ENCODE results near the gene SLC1A4.

SLC1A4 gene

DNA sequence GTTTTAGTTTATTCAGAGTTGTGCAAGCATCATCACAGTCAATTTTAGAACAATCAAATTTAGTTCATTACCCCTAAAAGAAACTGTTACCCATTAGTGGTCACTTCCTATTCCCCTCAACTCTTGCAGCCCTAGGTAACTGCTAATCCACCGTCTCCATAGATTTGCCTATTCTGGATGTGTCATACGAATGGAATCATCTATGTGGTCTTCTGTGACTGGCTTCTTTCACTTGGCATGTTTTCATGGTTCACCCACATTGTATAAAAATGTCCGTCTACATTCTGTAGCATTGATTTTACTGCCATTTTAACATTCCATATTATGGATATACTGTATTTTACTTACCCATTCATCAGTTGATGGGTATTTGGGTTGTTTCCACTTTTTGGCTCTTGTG, 61.7 kb downstream of the SLC1A4 start:
- Histone ChIP-seq H3K18ac (ENCODE audit: low read length) (no peak overlapping the region), H3K4me2 (ENCODE audit: insufficient read depth, low read length, poor library complexity, severe bottlenecking) (no peak overlapping the region), H2BK12ac (ENCODE audit: low read length) (no peak overlapping the region), H2AK5ac (ENCODE audit: low read depth, low read length) (no peak overlapping the region), H2AFZ (ENCODE audit: low read length) (no peak overlapping the region), H3K79me1 (ENCODE audit: low read depth, low read length) (no peaks in the 10 kb centered on the region), H3K23ac (ENCODE audit: low read depth, low read length, poor library complexity) (no peak overlapping the region), H3K27ac (replicated peaks; ENCODE audit: low read length) (no peak overlapping the region), H3K27me3 (ENCODE audit: control insufficient read depth in 3 of 3, insufficient read depth in 3 of 3, low read depth in 1 of 3, low read length in 3 of 3) (no peaks in the 10 kb centered on the region), H3K36me3 (replicated peaks in 1 of 2; ENCODE audit: control insufficient read depth in 2 of 2, insufficient read depth in 2 of 2, low read length in 2 of 2) (peaks cover 0 to 2% of the 10 kb centered on the region in 2 donors), H3K4me1 (ENCODE audit: control insufficient read depth in 2 of 2, insufficient read depth in 1 of 2, low read depth in 1 of 2, low read length in 2 of 2) (peaks cover 2% of the 10 kb centered on the region in 2 donors), H4K8ac (ENCODE audit: low read depth, low read length) (no peak overlapping the region), H2BK15ac (ENCODE audit: low read length) (no peak overlapping the region), H4K91ac (ENCODE audit: low read depth, low read length, poor library complexity) (no peak overlapping the region), H3K9ac (ENCODE audit: low read depth, low read length, poor library complexity) (no peak overlapping the region), H3K4me3 (ENCODE audit: low read length in 2 of 2) (no peak overlapping the region), H3K9me3 (replicated peaks in 1 of 2; ENCODE audit: control insufficient read depth in 2 of 2, insufficient read depth in 1 of 2, low read depth in 1 of 2, low read length in 2 of 2) (peaks cover 5 to 12% of the 10 kb centered on the region in 2 donors), H2BK120ac (ENCODE audit: low read depth, low read length) (no peak overlapping the region), H3K4ac (ENCODE audit: low read length) (no peak overlapping the region), H3K14ac (ENCODE audit: low read length) (no peak overlapping the region), H2BK5ac (ENCODE audit: low read length) (no peak overlapping the region)
- WGBS, 2 donors (ENCODE audit: extremely low coverage in 2 of 2, insufficient read length in 2 of 2, insufficient replicate concordance in 1 of 2): no CpG with 5 or more reads among the region's 3 CpGs
- no peak for DNase-seq (ENCODE audit: low spot score)

DNA sequence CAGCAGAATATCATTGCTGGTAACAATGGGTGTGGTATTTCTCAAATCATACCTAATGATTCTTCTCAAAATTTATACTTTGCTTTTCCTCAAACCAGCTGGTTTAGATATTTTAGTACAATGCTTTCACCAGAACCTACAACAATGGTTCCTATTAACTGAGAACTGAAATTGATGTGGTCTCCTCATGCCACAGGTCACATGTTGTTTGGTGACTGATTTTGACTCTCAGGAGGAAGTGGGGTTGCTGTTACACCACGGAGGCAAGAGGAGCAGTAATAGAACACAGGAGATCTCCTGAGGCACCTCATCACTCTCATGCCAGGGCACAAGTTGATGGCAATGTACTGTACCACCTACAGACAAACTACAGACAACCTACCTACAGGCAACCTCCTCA, 64.0 kb downstream of the SLC1A4 start:
- H3K4me1 ChIP-seq (ENCODE audit: control insufficient read depth in 2 of 2, insufficient read depth in 1 of 2, low read depth in 1 of 2, low read length in 2 of 2): peaks cover 2 to 8% of the 10 kb centered on the region in 2 donors
- H3K27ac ChIP-seq (replicated peaks; ENCODE audit: low read length): no peak overlapping the region
- no peak overlapping the region for H2BK12ac ChIP-seq (ENCODE audit: low read length)
- H2AK5ac ChIP-seq (ENCODE audit: low read depth, low read length): no peak overlapping the region
- no peak overlapping the region for H3K14ac ChIP-seq (ENCODE audit: low read length)
- no peak overlapping the region for H2AFZ ChIP-seq (ENCODE audit: low read length)
- H2BK5ac ChIP-seq (ENCODE audit: low read length): no peak overlapping the region
- no CpG with 5 or more reads among the region's 1 CpG for WGBS, 2 donors (ENCODE audit: extremely low coverage in 2 of 2, insufficient read length in 2 of 2, insufficient replicate concordance in 1 of 2)
- peaks cover 0 to 7% of the 10 kb centered on the region in 2 donors for H3K9me3 ChIP-seq (replicated peaks in 1 of 2; ENCODE audit: control insufficient read depth in 2 of 2, insufficient read depth in 1 of 2, low read depth in 1 of 2, low read length in 2 of 2)
- no peak overlapping the region for H3K4me3 ChIP-seq (ENCODE audit: low read length in 2 of 2)
- no peaks in the 10 kb centered on the region for H3K79me1 ChIP-seq (ENCODE audit: low read depth, low read length)
- H3K4me2 ChIP-seq (ENCODE audit: insufficient read depth, low read length, poor library complexity, severe bottlenecking): no peak overlapping the region
- H3K27me3 ChIP-seq (ENCODE audit: control insufficient read depth in 3 of 3, insufficient read depth in 3 of 3, low read depth in 1 of 3, low read length in 3 of 3): no peaks in the 10 kb centered on the region
- H2BK15ac ChIP-seq (ENCODE audit: low read length): no peak overlapping the region
- no peak overlapping the region for H4K91ac ChIP-seq (ENCODE audit: low read depth, low read length, poor library complexity)
- H2BK120ac ChIP-seq (ENCODE audit: low read depth, low read length): no peak overlapping the region
- peaks cover 0 to 4% of the 10 kb centered on the region in 2 donors for H3K36me3 ChIP-seq (replicated peaks in 1 of 2; ENCODE audit: control insufficient read depth in 2 of 2, insufficient read depth in 2 of 2, low read length in 2 of 2)
- DNase-seq (ENCODE audit: low spot score): no peak
- H4K8ac ChIP-seq (ENCODE audit: low read depth, low read length): no peak overlapping the region
- H3K9ac ChIP-seq (ENCODE audit: low read depth, low read length, poor library complexity): no peak overlapping the region
- H3K23ac ChIP-seq (ENCODE audit: low read depth, low read length, poor library complexity): no peak overlapping the region
- no peak overlapping the region for H3K4ac ChIP-seq (ENCODE audit: low read length)
- H3K18ac ChIP-seq (ENCODE audit: low read length): no peak overlapping the region

DNA sequence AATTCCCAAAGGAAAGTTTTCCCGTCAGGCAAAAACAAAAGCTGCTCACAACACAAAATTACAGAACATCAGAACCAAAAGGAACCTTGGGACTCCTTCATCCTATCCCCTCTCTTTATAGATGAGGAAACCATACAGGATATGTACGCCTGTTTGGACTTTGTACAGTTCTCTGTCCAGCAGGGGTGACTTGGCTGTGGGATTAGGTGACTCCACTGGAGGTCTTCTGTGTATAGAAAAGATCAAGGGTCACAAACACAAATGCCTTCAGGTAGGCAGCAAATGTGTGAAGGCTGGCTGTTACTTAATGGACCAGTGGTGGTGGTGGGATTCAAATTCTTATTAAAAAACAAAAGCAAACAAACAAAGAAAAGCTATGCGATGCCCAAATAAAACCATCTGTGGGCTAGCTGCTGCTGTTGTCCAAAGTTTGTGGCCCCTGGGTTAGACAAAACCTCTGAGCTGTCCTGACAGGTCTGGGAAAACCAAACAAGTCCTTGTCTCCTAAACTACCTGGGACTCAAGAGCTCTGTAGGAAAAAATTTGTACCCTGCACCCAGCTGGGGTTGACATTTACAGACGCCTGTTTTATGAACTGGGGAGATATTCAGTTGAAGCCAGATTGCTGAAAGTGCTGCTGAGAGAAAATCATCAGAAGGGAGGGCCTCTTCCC, 65.7 kb downstream of the SLC1A4 start:
- no peak overlapping the region for H4K8ac ChIP-seq (ENCODE audit: low read depth, low read length)
- no peak overlapping the region for H3K4ac ChIP-seq (ENCODE audit: low read length)
- H3K27ac ChIP-seq (replicated peaks; ENCODE audit: low read length): no peak overlapping the region

DNA sequence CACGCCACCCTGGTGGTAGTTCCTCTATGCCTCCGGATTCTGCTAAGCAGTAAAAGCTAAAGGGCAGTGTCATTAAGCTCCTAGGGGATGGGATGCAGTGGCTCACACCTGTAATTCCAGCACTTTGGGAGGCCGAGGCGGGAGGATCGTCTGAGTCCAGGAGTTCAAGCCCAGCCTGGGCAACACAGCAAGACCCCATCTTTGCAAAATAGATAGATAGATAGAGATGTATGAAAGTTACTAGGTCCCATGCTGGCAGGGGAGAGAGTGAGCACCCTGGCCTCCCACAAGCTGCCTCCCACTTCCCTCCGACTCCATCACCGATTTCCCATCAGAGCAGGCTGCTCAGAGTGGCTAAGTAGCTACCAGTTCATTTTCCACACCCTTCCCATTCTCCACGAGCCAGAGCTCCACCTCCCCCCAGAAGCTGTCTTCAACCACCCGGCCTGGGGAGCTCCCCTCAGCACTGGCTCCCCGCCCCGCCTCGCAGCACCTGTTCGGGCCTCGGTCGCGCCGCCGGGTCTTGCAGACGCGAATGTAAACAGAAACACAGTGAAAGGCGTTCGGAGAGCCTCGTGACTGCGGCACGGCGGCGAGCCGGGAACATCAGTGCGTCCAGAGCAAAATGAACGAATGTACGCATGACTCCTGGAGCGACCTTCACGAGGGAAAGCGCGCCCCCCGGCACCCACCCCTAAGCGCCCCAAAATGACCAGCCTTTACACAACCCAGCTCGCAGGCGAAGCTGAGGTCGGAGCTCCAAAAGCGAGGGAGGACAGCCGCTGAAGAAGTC, 66.4 kb downstream of the SLC1A4 start:
- Histone ChIP-seq H3K79me1 (ENCODE audit: low read depth, low read length) (peaks cover 1% of the 10 kb centered on the region), H3K4ac (ENCODE audit: low read length) (no peak overlapping the region), H3K14ac (ENCODE audit: low read length) (no peak overlapping the region), H3K27me3 (ENCODE audit: control insufficient read depth in 3 of 3, insufficient read depth in 3 of 3, low read depth in 1 of 3, low read length in 3 of 3) (no peaks in the 10 kb centered on the region), H3K27ac (replicated peaks; ENCODE audit: low read length) (no peak overlapping the region), H3K4me2 (ENCODE audit: insufficient read depth, low read length, poor library complexity, severe bottlenecking) (peak overlapping the region; percentile 88), H2AFZ (ENCODE audit: low read length) (peak overlapping the region; percentile 95), H2BK5ac (ENCODE audit: low read length) (no peak overlapping the region), H3K4me1 (ENCODE audit: control insufficient read depth in 2 of 2, insufficient read depth in 1 of 2, low read depth in 1 of 2, low read length in 2 of 2) (peaks cover 2 to 8% of the 10 kb centered on the region in 2 donors), H4K8ac (ENCODE audit: low read depth, low read length) (no peak overlapping the region), H3K36me3 (replicated peaks in 1 of 2; ENCODE audit: control insufficient read depth in 2 of 2, insufficient read depth in 2 of 2, low read length in 2 of 2) (peaks cover 1 to 12% of the 10 kb centered on the region in 2 donors), H2BK15ac (ENCODE audit: low read length) (no peak overlapping the region), H2BK120ac (ENCODE audit: low read depth, low read length) (no peak overlapping the region), H3K9me3 (replicated peaks in 1 of 2; ENCODE audit: control insufficient read depth in 2 of 2, insufficient read depth in 1 of 2, low read depth in 1 of 2, low read length in 2 of 2) (peaks cover 0 to 7% of the 10 kb centered on the region in 2 donors), H3K9ac (ENCODE audit: low read depth, low read length, poor library complexity) (peak overlapping the region; percentile 64), H2AK5ac (ENCODE audit: low read depth, low read length) (no peak overlapping the region), H3K4me3 (ENCODE audit: low read length in 2 of 2) (peak overlapping the region; percentile 64 to 89), H3K18ac (ENCODE audit: low read length) (peak overlapping the region; percentile 89), H3K23ac (ENCODE audit: low read depth, low read length, poor library complexity) (peak overlapping the region; percentile 95), H2BK12ac (ENCODE audit: low read length) (no peak overlapping the region), H4K91ac (ENCODE audit: low read depth, low read length, poor library complexity) (no peak overlapping the region)
- DNase-seq (ENCODE audit: low spot score): no peak
- no CpG with 5 or more reads among the region's 42 CpGs for WGBS, 2 donors (ENCODE audit: extremely low coverage in 2 of 2, insufficient read length in 2 of 2, insufficient replicate concordance in 1 of 2)

More for the DNA sequence above, 65.7 kb downstream of the SLC1A4 start:
- H2AK5ac ChIP-seq (ENCODE audit: low read depth, low read length): no peak overlapping the region
- peak overlapping the region; percentile 95 for H2AFZ ChIP-seq (ENCODE audit: low read length)
- H2BK15ac ChIP-seq (ENCODE audit: low read length): no peak overlapping the region
- no peaks in the 10 kb centered on the region for H3K79me1 ChIP-seq (ENCODE audit: low read depth, low read length)
- H3K23ac ChIP-seq (ENCODE audit: low read depth, low read length, poor library complexity): no peak overlapping the region
- H4K91ac ChIP-seq (ENCODE audit: low read depth, low read length, poor library complexity): no peak overlapping the region
- H3K18ac ChIP-seq (ENCODE audit: low read length): no peak overlapping the region
- H2BK120ac ChIP-seq (ENCODE audit: low read depth, low read length): no peak overlapping the region
- peaks cover 2 to 8% of the 10 kb centered on the region in 2 donors for H3K4me1 ChIP-seq (ENCODE audit: control insufficient read depth in 2 of 2, insufficient read depth in 1 of 2, low read depth in 1 of 2, low read length in 2 of 2)
- H3K14ac ChIP-seq (ENCODE audit: low read length): no peak overlapping the region
- H2BK12ac ChIP-seq (ENCODE audit: low read length): no peak overlapping the region
- H3K9me3 ChIP-seq (replicated peaks in 1 of 2; ENCODE audit: control insufficient read depth in 2 of 2, insufficient read depth in 1 of 2, low read depth in 1 of 2, low read length in 2 of 2): peaks cover 0 to 7% of the 10 kb centered on the region in 2 donors
- peaks cover 1 to 12% of the 10 kb centered on the region in 2 donors for H3K36me3 ChIP-seq (replicated peaks in 1 of 2; ENCODE audit: control insufficient read depth in 2 of 2, insufficient read depth in 2 of 2, low read length in 2 of 2)
- H3K4me3 ChIP-seq (ENCODE audit: low read length in 2 of 2): peak overlapping the region in 1 of 2 donors; percentile 64
- H3K4me2 ChIP-seq (ENCODE audit: insufficient read depth, low read length, poor library complexity, severe bottlenecking): peak overlapping the region; percentile 88
- no peak overlapping the region for H2BK5ac ChIP-seq (ENCODE audit: low read length)
- no CpG with 5 or more reads among the region's 4 CpGs for whole genome bisulfite sequencing, 2 donors (ENCODE audit: extremely low coverage in 2 of 2, insufficient read length in 2 of 2, insufficient replicate concordance in 1 of 2)
- no peak overlapping the region for H3K9ac ChIP-seq (ENCODE audit: low read depth, low read length, poor library complexity)
- no peaks in the 10 kb centered on the region for H3K27me3 ChIP-seq (ENCODE audit: control insufficient read depth in 3 of 3, insufficient read depth in 3 of 3, low read depth in 1 of 3, low read length in 3 of 3)
- DNase-seq (ENCODE audit: low spot score): no peak
